A673 (cell line): ENCODE results near the gene ZNF622. TPM values are rescaled to one million over a fixed set of nuclear protein-coding genes. Genes with fewer than 3 reads are reported as not detected.
"Not testable (repeated sequence)": the region's sequence is repeated elsewhere in the genome, so short reads cannot be mapped to it uniquely, and the experiment has no call there.

ENCODE experiments used
- BruUV-seq: library from RNA; stranded (reverse); fragments of 400-500 nt; replicated peaks from 2 replicates; lab custom pipeline; 2021; lab: Mats Ljungman, UMichigan
- CTCF ChIA-PET: fragments of 300-600 bp; sonication (Branson Sonifier 250); formaldehyde crosslinking; loops from one replicate; lab custom pipeline; 2022; ENCODE audit warnings: antibody characterized with exemption; lab: Charles Lee
- POLR2A ChIA-PET: fragments of 300-600 bp; sonication (Branson Sonifier 250); formaldehyde crosslinking; loops from one replicate; lab custom pipeline; 2022; ENCODE audit warnings: antibody characterized with exemption; ENCODE audit not compliant: low non-redundant PET; lab: Charles Lee
- DNase-seq: peaks from one replicate; pipeline ENCODE4 v3.0.0-alpha.2; 2015; ENCODE audit warnings: low spot score
- H3K27ac ChIP-seq: fragments of 200-600 bp; sonication (generic); 2 replicates; pipeline ENCODE4 v1.5.1; 2016; ENCODE audit warnings: mixed run types, low read depth, mild to moderate bottlenecking, mixed read lengths, antibody characterized with exemption, low read length; ENCODE audit not compliant: poor library complexity, severe bottlenecking
- H3K27me3 ChIP-seq: fragments of 200-600 bp; sonication (generic); replicated peaks from 2 replicates; pipeline ENCODE4 v1.6.1; 2017; ENCODE audit warnings: mixed run types, low read depth, mild to moderate bottlenecking, mixed read lengths, antibody characterized with exemption, low read length; ENCODE audit not compliant: insufficient read depth, poor library complexity
- H3K36me3 ChIP-seq: fragments of 200-600 bp; sonication (generic); 2 replicates; pipeline ENCODE4 v1.6.1; 2016; ENCODE audit warnings: mixed run types, mild to moderate bottlenecking, mixed read lengths, antibody characterized with exemption, low read length; ENCODE audit not compliant: insufficient read depth, poor library complexity, severe bottlenecking
- H3K4me1 ChIP-seq: fragments of 200-600 bp; sonication (generic); 2 replicates; pipeline ENCODE4 v1.6.1; 2017; ENCODE audit warnings: mixed run types, mild to moderate bottlenecking, mixed read lengths, antibody characterized with exemption, low read length; ENCODE audit not compliant: insufficient read depth, poor library complexity, severe bottlenecking
- H3K4me3 ChIP-seq: fragments of 200-600 bp; sonication (generic); 2 replicates; pipeline ENCODE4 v1.5.1; 2016; ENCODE audit warnings: low read depth, mixed run types, mild to moderate bottlenecking, mixed read lengths, low read length; ENCODE audit not compliant: poor library complexity, severe bottlenecking
- H3K9me3 ChIP-seq: fragments of 200-600 bp; sonication (generic); 2 replicates; pipeline ENCODE4 v1.6.1; 2016; ENCODE audit warnings: mixed run types, low read depth, mild to moderate bottlenecking, mixed read lengths, antibody characterized with exemption, low read length; ENCODE audit not compliant: poor library complexity, severe bottlenecking
- CTCF ChIP-seq: fragments of 300-800, 200-600 bp; sonication (generic); conservative IDR thresholded peaks from 2 replicates; pipeline ENCODE4 v1.5.1; 2017; ENCODE audit warnings: low read depth, mild to moderate bottlenecking, antibody characterized with exemption, low read length, moderate library complexity, mixed read lengths
- EZH2 ChIP-seq: fragments of 200-600 bp; sonication (generic); IDR thresholded peaks from 2 replicates; pipeline ENCODE4 v1.6.1; 2017; ENCODE audit warnings: borderline replicate concordance, low read depth, mild to moderate bottlenecking, mixed read lengths, antibody characterized with exemption, low read length; ENCODE audit not compliant: poor library complexity, severe bottlenecking
- intact Hi-C: fragments of 100-400 bp; cut with micrococcal nuclease; formaldehyde crosslinking; loops from one replicate; pipeline ENCODE4 v1.10.0; 2022; ENCODE audit not compliant: unreplicated experiment
- total RNA-seq: library from RNA; stranded (reverse); gene quantifications from 2 replicates; pipeline ENCODE4 v1.2.3, GENCODE V29; 2021

ZNF622 gene
- total RNA-seq, 1 experiment from 2014 or later, result 36.0 TPM

DNA sequence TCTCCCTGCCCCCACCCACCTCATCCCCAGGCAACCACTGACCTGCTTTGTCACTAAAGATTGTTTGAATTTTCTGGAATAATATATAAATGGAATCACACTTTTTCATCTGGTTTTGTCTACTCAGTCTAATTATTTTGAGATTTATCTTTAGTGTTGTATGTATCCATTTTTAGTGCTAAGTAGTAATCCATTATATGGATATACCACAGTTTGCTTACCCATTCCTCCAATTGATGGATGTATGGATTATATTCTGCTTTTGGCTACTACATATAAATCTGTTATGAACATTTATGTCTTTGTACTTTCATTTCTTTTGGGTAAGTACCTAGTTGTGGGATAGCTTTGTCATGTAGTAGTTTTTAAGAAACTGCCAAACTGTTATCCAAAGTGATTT lies 14.5 kb upstream of the ZNF622 start:
- H3K4me3 ChIP-seq, result no peak overlapping the region
- TF ChIP-seq EZH2, result no peak
- TF ChIP-seq CTCF, result no peak
- intact Hi-C loops, result loop anchor here (10.0 kb wide), 1 partner anchor 305 kb away; no protein-coding TSS in a partner anchor
- H3K27me3 ChIP-seq, result no peaks in the 10 kb centered on the region
- POLR2A ChIA-PET, result interaction anchor here (0.6 kb wide), 1 partner anchor 9 kb away, joined by 6 read pairs; no protein-coding TSS in a partner anchor
- no peak for DNase-seq
- no peaks in the 10 kb centered on the region for H3K36me3 ChIP-seq
- H3K9me3 ChIP-seq, result no peaks in the 10 kb centered on the region
- no peak overlapping the region for H3K27ac ChIP-seq
- CTCF ChIA-PET, result no interaction called here
- BruUV-seq, result no TSS peak
- H3K4me1 ChIP-seq, result no peaks in the 10 kb centered on the region

DNA sequence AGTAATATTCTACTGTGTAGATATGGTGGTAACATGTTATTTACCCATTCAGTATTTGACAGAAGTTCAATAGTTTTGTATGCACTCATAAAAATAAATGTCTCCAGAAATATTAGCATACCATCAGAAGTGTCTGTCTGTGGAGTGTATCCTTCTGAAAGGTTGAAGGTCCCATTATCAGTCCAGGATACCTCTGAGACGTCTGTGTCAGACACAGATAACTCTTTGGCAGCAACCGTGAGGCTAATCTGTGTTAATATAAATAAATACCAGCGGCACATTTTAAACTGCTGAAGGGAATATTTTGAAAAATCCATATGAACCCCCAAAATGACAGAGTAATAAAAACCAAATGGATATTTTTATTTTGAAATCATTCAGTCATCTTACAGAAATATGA lies 11.9 kb upstream of the ZNF622 start:
- TF ChIP-seq EZH2, result no peak
- no peak for TF ChIP-seq CTCF
- DNase-seq, result no peak
- Histone ChIP-seq H3K27ac (no peak overlapping the region), H3K36me3 (no peaks in the 10 kb centered on the region), H3K4me1 (no peaks in the 10 kb centered on the region), H3K4me3 (no peak overlapping the region), H3K27me3 (no peaks in the 10 kb centered on the region), H3K9me3 (no peaks in the 10 kb centered on the region)
- BruUV-seq, result no TSS peak
- POLR2A ChIA-PET, result no interaction called here
- intact Hi-C loops, result no loop called here
- CTCF ChIA-PET, result no interaction called here

GRCh38 chr5:16476417-16476816 lies 10.8 kb upstream of the ZNF622 start:
- POLR2A ChIA-PET, H3K4me1 ChIP-seq, H3K27me3 ChIP-seq, H3K4me3 ChIP-seq, H3K9me3 ChIP-seq, intact Hi-C loops, DNase-seq, BruUV-seq, H3K27ac ChIP-seq, H3K36me3 ChIP-seq: not testable (repeated sequence)
- CTCF ChIA-PET, result interaction anchor here (0.6 kb wide), 1 partner anchor 460 kb away, joined by 5 read pairs; the partner anchor contains the start of gene MYO10

DNA sequence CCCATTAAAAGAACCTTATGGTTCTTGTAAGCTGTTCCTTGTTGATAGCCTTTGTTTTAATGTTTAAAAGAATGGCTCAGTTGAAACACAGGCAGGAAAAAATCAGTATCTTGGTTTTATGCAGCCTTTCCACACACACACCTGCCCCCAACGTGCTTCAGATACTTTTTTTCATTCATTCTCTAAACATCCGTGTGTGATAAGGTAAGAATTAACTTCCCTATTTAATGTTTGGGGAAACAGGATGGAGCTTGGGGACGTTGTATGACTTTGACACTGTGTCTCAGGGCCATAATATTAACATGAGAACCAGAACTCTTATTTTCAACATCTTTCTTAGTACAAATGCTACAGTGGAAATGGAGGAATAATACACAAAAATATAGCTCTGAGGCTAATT lies 5.8 kb upstream of the ZNF622 start:
- Histone ChIP-seq H3K9me3 (no peaks in the 10 kb centered on the region), H3K27ac (no peak overlapping the region), H3K4me3 (no peak overlapping the region), H3K27me3 (no peaks in the 10 kb centered on the region), H3K36me3 (no peaks in the 10 kb centered on the region), H3K4me1 (peaks cover 14% of the 10 kb centered on the region)
- CTCF ChIA-PET, result no interaction called here
- BruUV-seq, result no TSS peak
- POLR2A ChIA-PET, result interaction anchor here (0.6 kb wide), 1 partner anchor 9 kb away, joined by 6 read pairs; no protein-coding TSS in a partner anchor
- TF ChIP-seq EZH2, result no peak
- TF ChIP-seq CTCF, result no peak
- no peak for DNase-seq
- intact Hi-C loops, result no loop called here
